ENCODE results near the gene MOCS3.

GRCh38 chr20:50992336-50992732 lies 33.7 kb downstream of the MOCS3 start:
- TF ChIP-seq, protein P1, sequence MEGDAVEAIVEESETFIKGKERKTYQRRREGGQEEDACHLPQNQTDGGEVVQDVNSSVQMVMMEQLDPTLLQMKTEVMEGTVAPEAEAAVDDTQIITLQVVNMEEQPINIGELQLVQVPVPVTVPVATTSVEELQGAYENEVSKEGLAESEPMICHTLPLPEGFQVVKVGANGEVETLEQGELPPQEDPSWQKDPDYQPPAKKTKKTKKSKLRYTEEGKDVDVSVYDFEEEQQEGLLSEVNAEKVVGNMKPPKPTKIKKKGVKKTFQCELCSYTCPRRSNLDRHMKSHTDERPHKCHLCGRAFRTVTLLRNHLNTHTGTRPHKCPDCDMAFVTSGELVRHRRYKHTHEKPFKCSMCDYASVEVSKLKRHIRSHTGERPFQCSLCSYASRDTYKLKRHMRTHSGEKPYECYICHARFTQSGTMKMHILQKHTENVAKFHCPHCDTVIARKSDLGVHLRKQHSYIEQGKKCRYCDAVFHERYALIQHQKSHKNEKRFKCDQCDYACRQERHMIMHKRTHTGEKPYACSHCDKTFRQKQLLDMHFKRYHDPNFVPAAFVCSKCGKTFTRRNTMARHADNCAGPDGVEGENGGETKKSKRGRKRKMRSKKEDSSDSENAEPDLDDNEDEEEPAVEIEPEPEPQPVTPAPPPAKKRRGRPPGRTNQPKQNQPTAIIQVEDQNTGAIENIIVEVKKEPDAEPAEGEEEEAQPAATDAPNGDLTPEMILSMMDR (conservative IDR thresholded peaks at IDR 0.05): no peak
- no peak for TF ChIP-seq ZFX (IDR thresholded peaks at IDR 0.05)
